ENCODE measurements around the gene ZDHHC16.
"Not testable (repeated sequence)": the region's sequence is repeated elsewhere in the genome, so short reads cannot be mapped to it uniquely, and the experiment has no call there.

ZDHHC16 gene

GRCh38 chr10:97475936-97476594 lies 30.1 kb downstream of the ZDHHC16 start:
- FAIRE-seq (no peak), DNase-seq (ENCODE audit: low spot score) (no peak)

GRCh38 chr10:97479410-97479809 lies 33.4 kb downstream of the ZDHHC16 start:
- FAIRE-seq; DNase-seq (ENCODE audit: low spot score): not testable (repeated sequence)

- DNase-seq (ENCODE audit: low spot score) (no peak), FAIRE-seq (no peak)
Measured at GRCh38 chr10:97479939-97480338, 34.0 kb downstream of the ZDHHC16 start.

GRCh38 chr10:97481071-97481470 lies 35.1 kb downstream of the ZDHHC16 start:
- no peak for DNase-seq (ENCODE audit: low spot score)
- FAIRE-seq, result no peak

GRCh38 chr10:97482381-97482780 lies 36.4 kb downstream of the ZDHHC16 start:
- DNase-seq (ENCODE audit: low spot score), result no peak
- no peak for FAIRE-seq

- FAIRE-seq (no peak), DNase-seq (ENCODE audit: low spot score) (no peak)
Measured at GRCh38 chr10:97483506-97483905, 37.5 kb downstream of the ZDHHC16 start.

- FAIRE-seq, result no peak
- DNase-seq (ENCODE audit: low spot score), result no peak
Measured at GRCh38 chr10:97483921-97484320, 37.9 kb downstream of the ZDHHC16 start.

GRCh38 chr10:97485647-97486281 lies 39.8 kb downstream of the ZDHHC16 start:
- no peak for FAIRE-seq
- no peak for DNase-seq (ENCODE audit: low spot score)

- no peak for FAIRE-seq
Measured at GRCh38 chr10:97490592-97490991, 44.6 kb downstream of the ZDHHC16 start.

GRCh38 chr10:97494151-97494550 lies 48.2 kb downstream of the ZDHHC16 start:
- DNase-seq (ENCODE audit: low spot score) (no peak), FAIRE-seq (no peak)

More at GRCh38 chr10:97490592-97490991, 44.6 kb downstream of the ZDHHC16 start:
- DNase-seq (ENCODE audit: low spot score), result no peak

- DNase-seq (ENCODE audit: low spot score), result no peak
- no peak for FAIRE-seq
Measured at GRCh38 chr10:97494863-97495506, 49.0 kb downstream of the ZDHHC16 start.

- DNase-seq (ENCODE audit: low spot score), result peak; percentile 82
- FAIRE-seq, result no peak
Measured at GRCh38 chr10:97497572-97498075, 51.6 kb downstream of the ZDHHC16 start.

- DNase-seq (ENCODE audit: low spot score), result peak; percentile 98
- peak; percentile 88 for FAIRE-seq
Measured at GRCh38 chr10:97498076-97498840, 52.3 kb downstream of the ZDHHC16 start, which contains the start of gene MMS19. Gene MMS19 (minus strand): TSS chr10:97498422. CDS start chr10:97498384, 38 bp downstream.

GRCh38 chr10:97498841-97499560 lies 53.0 kb downstream of the ZDHHC16 start, which contains the start of gene UBTD1:
Gene UBTD1 (plus strand): TSS chr10:97498924. CDS start chr10:97499204, 280 bp downstream.
- FAIRE-seq, result no peak
- peak; percentile 59 for DNase-seq (ENCODE audit: low spot score)

- DNase-seq (ENCODE audit: low spot score), result peak; percentile 9
- no peak for FAIRE-seq
Measured at GRCh38 chr10:97499561-97500296, 53.8 kb downstream of the ZDHHC16 start.

- DNase-seq (ENCODE audit: low spot score) (no peak), FAIRE-seq (no peak)
Measured at GRCh38 chr10:97500297-97500575, 54.3 kb downstream of the ZDHHC16 start.

GRCh38 chr10:97502916-97503315 lies 56.9 kb downstream of the ZDHHC16 start:
- FAIRE-seq, result no peak
- DNase-seq (ENCODE audit: low spot score), result no peak

- DNase-seq (ENCODE audit: low spot score), result no peak
Measured at GRCh38 chr10:97503406-97503805, 57.4 kb downstream of the ZDHHC16 start.

GRCh38 chr10:97505152-97505551 lies 59.2 kb downstream of the ZDHHC16 start:
- no peak for FAIRE-seq
- no peak for DNase-seq (ENCODE audit: low spot score)

More at GRCh38 chr10:97503406-97503805, 57.4 kb downstream of the ZDHHC16 start:
- no peak for FAIRE-seq

Data from urothelium cell line (cell line).